CD14-positive monocyte (primary cell): ENCODE measurements around the gene OTOG. TPM values are rescaled to one million over a fixed set of nuclear protein-coding genes. Genes with fewer than 3 reads are reported as not detected.

Experiments
- DNase-seq, 3 donors: peaks; one replicate each; pipeline ENCODE4 v3.0.0-alpha.2; 2011 to 2022
- H2AFZ ChIP-seq: 2 replicates; pipeline ENCODE4 v1.6.0; 2012; ENCODE audit warnings: mild to moderate bottlenecking, low read depth, low read length, inconsistent platforms; ENCODE audit not compliant: insufficient read depth, poor library complexity, severe bottlenecking
- H3K27ac ChIP-seq, 2 donors: 1 replicate in 1 of 2; 2 replicates in 1 of 2; pipeline ENCODE4 v1.5.1; 2012 to 2013; ENCODE audit warnings: low read length in 2 of 2, control low read depth in 1 of 2, inconsistent platforms in 1 of 2, low read depth in 1 of 2, mild to moderate bottlenecking in 1 of 2
- H3K27me3 ChIP-seq, 2 donors: one replicate each; pipeline versions ENCODE4 v1.6.0 to v1.6.1; 2011 to 2013; ENCODE audit warnings: low read length in 2 of 2; ENCODE audit not compliant: control insufficient read depth in 2 of 2, insufficient read depth in 2 of 2
- H3K36me3 ChIP-seq, 2 donors: replicated peaks in 1 of 2; 1 replicate in 1 of 2; 2 replicates in 1 of 2; pipeline versions ENCODE4 v1.5.1 to v1.6.1; 2012 to 2013; ENCODE audit warnings: low read length in 2 of 2, control low read depth in 1 of 2, inconsistent platforms in 1 of 2, mild to moderate bottlenecking in 1 of 2; ENCODE audit not compliant: insufficient read depth in 2 of 2, control insufficient read depth in 1 of 2
- H3K4me1 ChIP-seq, 2 donors: 1 replicate in 1 of 2; 2 replicates in 1 of 2; pipeline versions ENCODE4 v1.5.1 to v1.6.1; 2012 to 2013; ENCODE audit warnings: low read length in 2 of 2, control low read depth in 1 of 2, inconsistent platforms in 1 of 2, mild to moderate bottlenecking in 1 of 2, moderate library complexity in 1 of 2; ENCODE audit not compliant: insufficient read depth in 2 of 2, control insufficient read depth in 1 of 2
- H3K4me2 ChIP-seq: replicated peaks from 2 replicates; pipeline ENCODE3; 2012; ENCODE audit warnings: low read length, moderate library complexity, mild to moderate bottlenecking; ENCODE audit not compliant: poor library complexity, severe bottlenecking; ENCODE audit errors: extremely low read depth
- H3K4me3 ChIP-seq, 3 experiments: fragments of 200-600 bp in 1 of 3; sonication (generic) in 1 of 3; replicated peaks in 1 of 3; 1 replicate in 2 of 3; 2 replicates in 1 of 3; pipeline ENCODE4 v1.5.1; 2011 to 2013; ENCODE audit warnings: low read length in 3 of 3, mild to moderate bottlenecking in 3 of 3, control low read depth in 2 of 3, low read depth in 2 of 3, inconsistent platforms in 1 of 3, moderate library complexity in 1 of 3
- H3K79me2 ChIP-seq: 2 replicates; pipeline ENCODE4 v1.6.0; 2012; ENCODE audit warnings: mild to moderate bottlenecking, control low read depth, inconsistent platforms, low read length, moderate library complexity; ENCODE audit not compliant: insufficient read depth
- H3K9ac ChIP-seq: 2 replicates; pipeline ENCODE4 v1.6.0; 2017; ENCODE audit warnings: low read length, mild to moderate bottlenecking; ENCODE audit not compliant: insufficient read depth, poor library complexity, severe bottlenecking
- H3K9me3 ChIP-seq, 2 donors: replicated peaks in 1 of 2; 1 replicate in 1 of 2; 2 replicates in 1 of 2; pipeline versions ENCODE4 v1.5.1 to v1.6.1; 2012 to 2013; ENCODE audit warnings: low read length in 2 of 2, control low read depth in 1 of 2; ENCODE audit not compliant: control insufficient read depth in 1 of 2, insufficient read depth in 1 of 2
- H4K20me1 ChIP-seq: 2 replicates; pipeline ENCODE4 v1.6.0; 2012; ENCODE audit warnings: mild to moderate bottlenecking, low read length, control low read depth, moderate library complexity; ENCODE audit not compliant: insufficient read depth
- H3K27ac Mint-ChIP-seq, 7 donors: one replicate each; pipeline ENCODE4 v1.8.0; 2020; ENCODE audit warnings: mild to moderate bottlenecking in 7 of 7, mixed read lengths in 7 of 7, moderate library complexity in 6 of 7, inconsistent platforms in 2 of 7
- H3K27me3 Mint-ChIP-seq, 3 donors: one replicate each; pipeline ENCODE4 v1.8.0; 2021 to 2022; ENCODE audit warnings: low read depth in 3 of 3, mild to moderate bottlenecking in 3 of 3, mixed read lengths in 3 of 3, moderate library complexity in 3 of 3, inconsistent platforms in 1 of 3
- H3K36me3 Mint-ChIP-seq, 2 donors: one replicate each; pipeline ENCODE4 v1.8.0; 2020; ENCODE audit warnings: mixed read lengths in 2 of 2, inconsistent platforms in 1 of 2, mild to moderate bottlenecking in 1 of 2
- H3K4me1 Mint-ChIP-seq: one replicate; pipeline ENCODE4 v1.8.0; 2020; ENCODE audit warnings: mild to moderate bottlenecking, mixed read lengths
- H3K4me3 Mint-ChIP-seq, 2 donors: one replicate each; pipeline ENCODE4 v1.8.0; 2020; ENCODE audit warnings: mild to moderate bottlenecking in 2 of 2, mixed read lengths in 2 of 2, moderate library complexity in 1 of 2
- H3K9me3 Mint-ChIP-seq, 7 donors: one replicate each; pipeline ENCODE4 v1.8.0; 2020 to 2022; ENCODE audit warnings: mixed read lengths in 7 of 7, mild to moderate bottlenecking in 6 of 7, moderate library complexity in 6 of 7, inconsistent platforms in 2 of 7
- CTCF ChIP-seq: fragments of 200-600 bp; IDR thresholded peaks from one replicate; pipeline ENCODE4 v1.8.0; 2022; ENCODE audit warnings: antibody characterized with exemption, mild to moderate bottlenecking
- WGBS: methylation state at CpG from one replicate; pipeline ENCODE4 v1.1.5; 2013; ENCODE audit warnings: missing lambda C conversion rate; ENCODE audit not compliant: insufficient coverage; 5-methylcytosine and 5-hydroxymethylcytosine counted together
- intact Hi-C, 2 donors: fragments of 100-400 bp; cut with micrococcal nuclease; formaldehyde crosslinking; loops; one replicate each; pipeline versions ENCODE4 v1.15.0 to v1.15.1; 2023
- polyA plus RNA-seq, 3 donors: library from polyadenylated mRNA; depleted of rRNA in 1 of 3; unstranded in 2 of 3; stranded (reverse) in 1 of 3; fragments of 300-500 nt in 2 of 3; fragments of >200 nt in 1 of 3; fragmentation: Illumina TruSeq in 2 of 3; gene quantifications; 1 replicate in 2 of 3; 2 replicates in 1 of 3; pipeline ENCODE4 v1.2.3, GENCODE V29; 2012 to 2021

OTOG gene
- polyA plus RNA-seq, 3 donors = not detected

GRCh38 chr11:17684550-17684949 lies 137.5 kb downstream of the OTOG start:
- H3K9me3 ChIP-seq = no peaks in the 10 kb centered on the region
- H3K27ac ChIP-seq = no peak overlapping the region
- Mint-ChIP-seq H3K4me3 (no peak overlapping the region), H3K27ac (no peak overlapping the region), H3K9me3 (peaks cover 0 to 2% (median 0%) of the 10 kb centered on the region in 7 donors), H3K27me3 (peaks cover 7 to 12% (median 12%) of the 10 kb centered on the region in 3 donors), H3K36me3 (no peaks in the 10 kb centered on the region), H3K4me1 (no peaks in the 10 kb centered on the region)
- intact Hi-C loops = no loop called here
- 100% methylated on average over 2 of the region's 5 CpGs for WGBS
- no peaks in the 10 kb centered on the region for H4K20me1 ChIP-seq
- H2AFZ ChIP-seq = no peak overlapping the region
- TF ChIP-seq CTCF = no peak
- H3K4me3 ChIP-seq = no peak overlapping the region
- H3K36me3 ChIP-seq = no peaks in the 10 kb centered on the region
- no peak for DNase-seq
- no peaks in the 10 kb centered on the region for H3K79me2 ChIP-seq
- no peaks in the 10 kb centered on the region for H3K4me1 ChIP-seq
- H3K27me3 ChIP-seq = peaks cover 0 to 3% of the 10 kb centered on the region in 2 donors
- H3K9ac ChIP-seq = no peak overlapping the region
- no peak overlapping the region for H3K4me2 ChIP-seq

- Mint-ChIP-seq H3K27me3 (peaks cover 4 to 12% (median 10%) of the 10 kb centered on the region in 3 donors), H3K27ac (no peak overlapping the region), H3K4me3 (no peak overlapping the region), H3K4me1 (no peaks in the 10 kb centered on the region), H3K36me3 (no peaks in the 10 kb centered on the region), H3K9me3 (peaks cover 0 to 2% (median 0%) of the 10 kb centered on the region in 7 donors)
- no peaks in the 10 kb centered on the region for H3K79me2 ChIP-seq
- no peaks in the 10 kb centered on the region for H3K27me3 ChIP-seq
- no peak overlapping the region for H3K4me3 ChIP-seq
- H3K9me3 ChIP-seq = no peaks in the 10 kb centered on the region
- DNase-seq = no peak
- H4K20me1 ChIP-seq = no peaks in the 10 kb centered on the region
- no peak overlapping the region for H2AFZ ChIP-seq
- no peak overlapping the region for H3K4me2 ChIP-seq
- no peak for TF ChIP-seq CTCF
- WGBS = 59% methylated on average over 6 of the region's 8 CpGs
- no peak overlapping the region for H3K9ac ChIP-seq
- H3K27ac ChIP-seq = no peak overlapping the region
- no peaks in the 10 kb centered on the region for H3K4me1 ChIP-seq
- intact Hi-C loops = no loop called here
- H3K36me3 ChIP-seq = no peaks in the 10 kb centered on the region
Measured at GRCh38 chr11:17686231-17686980, 139.3 kb downstream of the OTOG start.
